Stimulated activated CD8-positive, alpha-beta memory T cell treated with anti-CD3 and anti-CD28 coated beads, Interleukin-15, amount 100 ng/mL, for 48 hours (primary cell): ENCODE data around the gene ITGB5.
A peak's percentile ranks its signal among the peaks of the same experiment; 100 is the strongest.

Experiments used
- DNase-seq, 2 donors: peaks; one replicate each; pipeline ENCODE4 v3.0.0-alpha.2; 2020; ENCODE audit warnings: low read depth in 2 of 2

ITGB5 gene

DNA sequence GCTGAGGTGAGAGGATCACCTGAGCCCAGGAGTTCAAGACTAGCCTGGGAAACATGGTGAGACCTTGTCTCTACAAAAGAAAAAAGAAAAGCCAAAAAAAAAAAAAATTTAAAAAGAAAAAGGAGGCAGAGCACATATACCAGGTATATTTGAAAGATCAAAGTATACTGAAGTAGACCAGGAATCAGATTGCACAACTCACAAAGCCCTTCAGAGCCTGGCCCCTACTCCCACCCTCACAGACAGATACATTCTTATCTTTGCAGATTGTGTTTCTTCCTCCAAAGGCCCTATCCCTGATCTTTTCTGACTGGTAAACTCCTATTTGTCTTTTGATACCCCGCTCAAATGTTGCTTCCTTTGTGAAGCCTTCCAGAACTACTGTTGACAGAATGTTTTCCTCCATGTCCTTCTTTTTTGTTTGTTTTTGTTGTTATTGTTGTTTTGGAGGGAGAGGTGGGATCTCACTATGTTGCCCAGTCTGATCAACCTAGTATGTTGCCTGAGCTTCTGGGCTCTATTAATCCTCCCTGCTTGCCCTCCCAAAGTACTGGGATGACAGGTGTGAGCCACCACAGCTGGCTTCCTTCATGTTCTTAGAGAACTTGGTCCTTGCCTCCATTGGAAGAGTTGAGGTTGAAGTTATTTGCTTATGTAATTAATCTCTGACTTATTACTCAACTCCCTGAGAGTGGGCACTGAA is 9.8 kb upstream of the ITGB5 start:
- no peak for DNase-seq

GRCh38 chr3:124895756-124896155 is 8.6 kb upstream of the ITGB5 start:
- no peak for DNase-seq

DNA sequence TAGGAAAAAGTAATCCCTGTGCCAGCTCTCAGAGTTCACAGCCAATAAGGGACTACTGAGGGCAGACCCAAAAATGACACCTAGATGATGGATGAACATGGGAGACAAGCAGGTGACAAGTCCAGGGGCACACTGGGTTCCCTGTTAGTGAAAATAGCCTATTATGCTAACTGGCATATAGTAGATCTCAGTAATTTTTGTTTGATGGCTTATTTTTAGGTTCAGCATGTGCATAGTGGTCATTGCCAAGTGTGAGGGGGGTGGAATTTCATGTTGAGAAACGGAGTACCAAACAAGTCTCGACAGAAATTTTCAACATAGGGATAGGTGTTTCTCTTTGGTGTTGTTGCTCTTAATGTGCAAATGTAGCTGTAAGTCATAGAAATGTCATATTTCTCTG is 6.4 kb upstream of the ITGB5 start:
- DNase-seq, result no peak

GRCh38 chr3:124890573-124891190 is 3.5 kb upstream of the ITGB5 start:
- no peak for DNase-seq

DNA sequence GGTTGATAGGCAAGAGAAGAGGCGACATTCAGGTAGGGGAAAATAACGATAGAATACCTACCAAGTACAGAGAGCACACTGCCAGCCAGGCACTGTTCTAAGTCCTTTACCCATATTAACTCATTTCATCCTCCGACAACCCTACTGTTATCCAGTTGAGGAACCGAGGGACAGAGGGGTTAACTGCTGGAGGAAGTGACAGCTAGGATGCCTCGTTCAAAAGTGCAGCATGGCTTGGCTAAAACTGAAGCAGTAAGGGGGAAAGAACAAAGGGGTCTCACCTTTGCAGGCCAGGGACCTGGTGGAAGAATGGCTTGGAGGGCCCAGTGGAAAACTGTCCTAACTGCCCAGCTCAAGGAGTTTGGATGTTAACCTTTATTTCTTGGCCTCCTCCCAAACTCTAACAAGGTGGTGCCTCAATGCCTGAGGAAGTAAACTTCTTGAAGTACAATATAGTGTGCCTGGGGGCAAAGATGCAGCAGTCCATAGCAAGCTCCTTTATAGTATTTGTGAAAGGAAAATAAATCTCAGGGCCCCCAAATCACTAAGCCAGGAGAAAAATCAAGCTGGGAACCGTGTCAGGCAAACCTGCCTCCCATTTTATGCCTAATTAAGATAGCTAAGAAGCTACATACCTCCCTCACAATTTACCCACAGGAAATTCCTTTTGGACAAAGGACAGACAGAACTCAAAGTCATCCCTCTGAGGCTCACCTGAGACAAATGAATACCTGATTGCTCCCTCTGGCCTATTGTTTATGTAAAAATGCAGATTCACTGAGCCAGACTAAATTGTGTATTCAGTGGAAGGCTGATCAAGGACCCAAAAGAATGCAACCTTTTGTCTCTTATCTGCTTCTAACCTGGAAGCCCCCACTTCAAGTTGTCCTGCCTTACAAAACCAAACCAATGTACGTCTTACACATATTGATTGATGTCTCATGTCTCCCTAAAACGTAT is 1.6 kb upstream of the ITGB5 start:
- DNase-seq, result no peak

DNA sequence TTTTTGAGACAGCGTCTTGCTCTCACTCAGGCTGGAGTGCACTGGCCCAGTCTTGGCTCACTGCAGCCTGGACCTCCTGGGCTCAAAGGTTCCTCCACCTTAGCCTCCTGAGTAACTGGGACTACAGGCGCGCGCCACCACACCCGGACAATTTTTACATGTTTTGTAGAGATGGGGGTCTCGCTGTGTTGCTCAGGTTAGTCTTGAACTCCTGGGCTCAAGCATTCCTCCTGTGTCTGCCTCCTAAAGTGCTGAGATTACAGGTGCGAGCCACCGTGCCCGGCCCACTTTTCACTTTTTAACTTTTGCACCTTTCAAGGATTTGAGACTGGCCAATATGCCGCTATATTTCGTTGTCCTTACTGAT is 750 bp upstream of the ITGB5 start:
- no peak for DNase-seq

DNA sequence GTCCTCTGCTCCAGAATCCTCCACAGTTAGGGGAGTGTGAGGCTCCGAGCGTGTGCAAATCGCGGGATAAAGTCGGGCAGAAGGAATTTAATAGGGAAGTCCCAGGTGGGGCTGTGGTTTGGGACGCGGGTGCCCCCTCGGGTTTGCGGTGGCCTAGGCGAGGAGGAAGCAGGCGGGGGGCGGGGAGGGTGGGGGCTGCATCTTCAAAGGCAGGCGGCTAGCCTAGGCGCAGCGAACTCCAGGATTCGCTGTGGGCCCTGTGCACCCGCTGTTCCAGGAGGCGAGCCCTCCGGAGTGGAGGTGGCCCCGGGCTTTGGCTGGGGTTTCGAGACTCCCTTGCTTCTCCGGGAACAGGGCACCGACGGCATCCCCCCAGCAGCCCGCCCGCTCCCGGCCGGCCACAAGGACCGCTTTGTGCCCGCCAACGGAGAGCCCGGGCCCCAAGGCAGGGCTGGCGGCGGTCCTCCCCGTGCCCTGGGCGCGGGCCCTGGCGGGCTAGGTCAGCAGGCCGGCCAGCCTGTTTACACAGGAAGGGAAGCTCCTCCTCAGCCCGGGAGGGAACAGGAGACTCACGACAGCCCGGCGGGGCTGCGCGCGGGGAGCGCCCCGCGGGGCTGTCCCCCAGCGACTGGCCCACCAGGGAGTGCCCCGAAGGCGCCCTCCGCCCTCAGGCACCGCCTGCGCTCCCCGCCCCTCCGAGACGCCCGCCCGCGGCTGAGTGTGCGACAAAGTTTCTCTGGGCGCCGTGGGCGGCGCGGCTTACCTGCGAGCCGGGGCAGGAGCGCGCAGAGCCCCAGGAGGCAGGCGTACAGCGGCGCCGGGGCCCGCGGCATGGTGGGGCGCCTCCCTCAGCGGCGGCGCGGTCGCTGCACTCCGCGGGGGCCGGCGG is 753 bp downstream of the ITGB5 start:
- peak; percentile 7 to 18 for DNase-seq

DNA sequence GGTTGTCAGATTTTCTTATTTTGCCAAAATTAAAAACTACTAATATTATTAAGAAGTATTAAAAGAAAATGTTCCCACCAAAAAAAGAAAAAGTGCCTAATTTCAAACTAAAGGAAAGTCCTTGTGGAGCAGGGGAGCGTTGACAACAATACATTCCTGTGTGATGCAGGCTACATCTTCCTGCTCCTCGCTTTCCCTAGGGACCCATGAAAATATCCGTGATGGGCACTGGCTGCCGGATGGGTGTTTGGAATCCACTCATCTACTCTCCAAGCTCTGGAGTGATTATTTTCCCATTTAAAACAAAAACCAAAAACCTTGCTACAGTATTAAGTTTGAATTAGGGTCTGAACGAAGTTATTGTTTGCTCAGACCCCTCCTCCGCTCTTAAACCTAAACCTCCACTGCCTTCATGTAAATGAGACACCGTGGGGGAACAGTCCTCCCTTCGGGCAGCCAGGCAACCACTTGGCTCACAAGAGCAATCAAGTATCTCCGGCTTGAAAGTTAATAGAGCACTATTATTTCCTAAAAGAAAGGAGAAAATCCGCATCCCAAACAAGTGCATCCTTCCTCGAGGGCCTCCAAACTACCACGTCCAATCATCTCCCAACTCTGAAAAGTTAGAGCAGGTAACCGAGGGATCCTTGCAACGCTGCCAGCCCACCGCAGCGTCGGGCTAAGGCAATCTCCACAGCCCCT is 1.5 kb downstream of the ITGB5 start:
- DNase-seq, result no peak

- no peak for DNase-seq
Observed at GRCh38 chr3:124884474-124885101, 2.6 kb downstream of the ITGB5 start.

DNA sequence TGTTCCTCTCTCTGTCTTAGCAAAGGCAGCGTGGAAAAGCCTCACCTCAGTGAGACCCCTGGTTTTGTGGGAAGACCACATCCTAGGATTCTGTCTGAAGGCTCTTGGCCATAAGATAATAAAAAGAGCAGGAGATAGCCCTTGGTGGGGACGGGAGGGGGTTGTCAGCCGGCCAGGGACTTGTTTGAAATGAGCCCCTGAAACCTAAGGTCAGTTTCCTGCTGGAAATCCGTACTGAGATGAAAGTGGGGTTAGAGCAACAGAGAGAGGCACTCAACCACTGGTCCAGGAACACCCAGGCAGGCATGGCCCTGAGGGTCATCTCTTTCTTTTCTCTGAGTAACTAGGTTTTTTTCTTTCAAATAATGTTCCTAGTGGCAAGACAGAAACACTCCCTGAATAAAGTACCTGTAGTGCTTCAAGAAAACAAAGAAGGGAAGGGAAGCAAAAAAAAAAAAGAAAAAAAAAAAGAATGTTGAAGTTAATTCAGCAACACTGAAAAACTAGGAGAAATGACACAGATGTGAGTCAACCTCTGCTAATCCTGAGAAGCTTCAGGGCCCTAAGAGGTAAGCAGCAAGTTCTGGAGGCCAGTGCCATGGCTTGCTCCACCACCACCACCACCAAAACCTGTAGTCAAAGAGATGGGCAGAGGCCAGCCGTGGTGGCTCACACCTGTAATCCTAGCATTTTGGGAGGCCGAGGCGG is 3.2 kb downstream of the ITGB5 start:
- DNase-seq, result no peak

- DNase-seq, result no peak
Observed at GRCh38 chr3:124882816-124883747, 4.1 kb downstream of the ITGB5 start.

DNA sequence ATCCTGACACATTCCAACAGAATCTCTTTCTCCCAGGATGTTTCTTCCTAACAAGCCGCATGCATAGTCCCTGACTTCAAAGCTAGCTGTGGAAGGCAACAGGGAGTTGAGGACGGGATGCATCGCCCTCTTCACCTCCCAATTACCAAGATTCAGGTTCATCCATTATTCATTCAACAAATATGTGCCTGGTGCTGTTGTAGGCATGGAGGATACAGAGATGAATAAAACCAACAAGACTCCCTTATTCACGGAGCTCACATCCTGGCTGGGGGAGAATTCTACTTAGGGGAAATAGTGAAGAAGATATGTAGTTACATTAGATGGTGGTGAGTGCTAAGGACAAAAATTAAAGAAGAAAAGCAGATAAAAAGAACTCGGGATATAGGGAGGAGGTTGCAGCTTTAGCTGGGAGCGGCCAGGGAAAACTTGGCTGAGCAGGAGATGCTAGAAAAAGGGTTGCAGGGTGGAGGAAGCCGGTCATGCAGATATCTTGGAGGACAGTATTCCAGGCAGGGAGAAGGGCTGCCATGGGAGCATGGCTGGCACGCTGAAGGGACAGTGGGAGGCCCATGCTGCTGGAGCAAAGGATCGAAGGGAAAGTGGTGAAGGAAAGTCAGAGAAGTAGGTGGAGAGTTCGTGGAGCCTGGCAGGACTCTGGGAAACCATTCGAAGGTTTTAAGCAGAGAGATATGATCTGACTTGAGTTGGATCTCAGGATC is 5.0 kb downstream of the ITGB5 start:
- no peak for DNase-seq

DNA sequence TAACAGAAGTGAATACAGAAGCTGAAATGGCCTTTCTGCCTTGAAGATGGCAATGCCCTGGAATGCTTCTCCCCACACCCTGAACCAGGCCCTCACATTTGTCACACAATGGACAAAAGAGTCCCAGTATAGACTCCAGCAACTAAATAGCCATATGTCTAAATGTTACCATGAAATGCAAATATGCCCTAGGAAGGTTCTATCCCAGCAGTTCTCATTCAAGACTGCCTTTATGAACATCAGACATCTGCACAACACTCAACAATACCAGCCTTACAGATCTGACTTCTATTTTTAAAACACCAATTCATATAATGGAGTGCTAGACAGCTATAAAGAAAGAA is 7.9 kb downstream of the ITGB5 start:
- DNase-seq, result no peak

DNA sequence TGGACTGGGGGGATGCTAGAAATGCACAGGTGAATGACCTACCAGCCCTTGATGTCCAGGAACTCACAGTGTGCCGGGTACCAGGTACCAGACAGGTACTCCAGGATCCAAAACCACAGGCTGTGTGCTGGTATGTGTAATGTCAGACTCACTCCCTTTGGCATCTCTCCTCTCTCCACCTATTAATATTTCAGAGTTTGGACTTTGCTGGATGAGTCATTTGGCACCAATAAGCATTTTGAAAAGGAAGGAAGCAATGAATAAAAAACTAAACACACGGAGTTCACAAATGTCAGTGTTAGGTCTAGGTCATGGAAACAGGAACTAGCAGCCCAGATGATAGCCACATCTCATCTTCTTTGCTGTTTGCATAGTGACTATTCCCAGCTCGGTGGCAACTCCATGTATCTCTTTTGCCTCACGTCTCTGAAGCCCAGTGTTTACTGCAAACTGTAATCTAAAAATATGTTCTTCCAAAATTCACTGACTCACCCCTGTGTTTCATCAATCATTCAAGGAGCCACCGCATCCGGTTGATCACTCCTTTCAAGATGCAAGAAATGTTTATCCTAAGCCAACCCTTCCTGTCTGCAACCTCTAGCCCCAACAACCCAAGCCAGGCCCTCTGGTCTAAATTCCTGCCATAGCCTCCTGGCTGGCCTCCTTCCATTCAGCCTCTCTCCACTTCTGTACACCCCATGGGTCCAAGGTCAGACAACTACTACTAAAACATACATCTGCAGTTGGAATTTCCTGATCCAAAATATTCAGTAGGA is 8.4 kb downstream of the ITGB5 start:
- DNase-seq, result peak in 1 of 2 donors; percentile 3

DNA sequence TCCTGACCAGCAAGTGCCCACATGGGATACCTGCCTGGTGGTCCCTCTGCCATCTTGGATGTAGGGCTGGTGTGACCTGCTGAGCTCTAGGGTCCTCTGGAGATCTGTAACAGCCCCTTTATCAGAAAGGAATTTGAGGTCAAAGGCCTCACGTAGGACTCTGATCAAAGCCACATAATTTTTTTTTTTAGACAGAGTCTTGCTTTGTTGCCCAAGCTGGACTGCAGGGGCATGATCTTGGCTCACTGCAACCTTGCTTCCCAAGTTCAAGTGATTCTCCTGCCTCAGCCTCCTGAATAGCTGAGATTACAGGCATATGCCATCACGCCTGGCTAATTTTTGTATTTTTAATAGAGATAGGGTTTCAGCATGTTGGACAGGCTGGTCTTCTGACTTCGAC is 9.5 kb downstream of the ITGB5 start:
- DNase-seq, result no peak

DNA sequence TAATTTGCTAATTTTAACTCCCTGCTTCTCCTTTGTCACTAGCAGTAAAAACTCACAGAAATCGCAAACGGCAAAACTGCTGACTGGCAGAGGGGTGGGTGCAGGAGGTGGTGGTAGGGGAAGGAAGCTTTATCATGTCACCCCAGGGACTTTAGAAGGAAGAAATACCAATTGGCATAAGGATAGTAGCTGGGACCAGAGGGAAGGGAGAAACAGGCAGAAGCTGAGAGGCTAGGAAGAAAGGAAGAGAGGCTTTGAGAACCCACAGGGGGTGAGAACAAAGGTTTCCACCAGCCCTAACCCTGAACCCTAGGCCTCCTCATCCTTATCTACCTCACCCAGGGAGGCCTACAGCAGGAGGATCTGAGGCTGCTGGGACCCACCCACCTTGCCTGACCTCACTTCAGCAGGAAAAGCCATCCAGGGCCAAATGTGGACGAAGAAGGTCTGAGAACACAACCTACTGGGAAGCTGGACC is 10.7 kb downstream of the ITGB5 start:
- no peak for DNase-seq

DNA sequence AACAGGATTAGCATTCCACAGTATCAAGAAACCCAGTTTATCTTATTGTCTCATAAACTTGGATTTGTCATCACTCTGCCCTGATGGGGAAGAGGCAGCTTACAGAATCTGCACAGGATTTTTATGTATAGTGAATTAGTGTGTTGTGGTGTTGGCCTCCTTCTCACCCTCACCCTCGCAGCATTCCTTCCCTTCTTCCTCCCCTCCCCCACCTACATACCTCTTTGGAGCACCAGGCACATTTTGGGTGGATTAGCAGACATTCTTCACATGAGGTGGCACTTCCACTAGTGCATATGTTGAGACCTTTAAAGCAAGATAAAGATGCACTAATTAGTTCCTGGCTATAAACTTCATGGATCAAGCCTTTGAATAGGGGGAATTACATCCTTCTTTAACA is 13.9 kb downstream of the ITGB5 start:
- no peak for DNase-seq
